Transverse colon (tissue), 4 donors: ENCODE results near the gene TGFBR3L.

ENCODE experiments used
- CTCF ChIP-seq, 5 experiments: fragments of 200-600 bp in 3 of 5; fragments of 450-650 bp in 2 of 5; sonication (generic) in 3 of 5; IDR thresholded peaks; 1 replicate in 2 of 5; 2 replicates in 3 of 5; pipeline ENCODE4 v1.5.1; 2016 to 2017; ENCODE audit warnings: antibody characterized with exemption in 5 of 5, inconsistent platforms in 3 of 5, mild to moderate bottlenecking in 2 of 5, moderate library complexity in 1 of 5
- POLR2A ChIP-seq: fragments of 450-650 bp; IDR thresholded peaks from one replicate; pipeline ENCODE4 v1.6.1; 2016; ENCODE audit warnings: antibody characterized with exemption, mild to moderate bottlenecking, moderate library complexity
- POLR2AphosphoS5 ChIP-seq, 3 donors: sonication (generic); formaldehyde crosslinking; IDR thresholded peaks; one replicate each; pipeline ENCODE4 v1.6.1; 2016; ENCODE audit warnings: antibody characterized with exemption in 3 of 3

DNA sequence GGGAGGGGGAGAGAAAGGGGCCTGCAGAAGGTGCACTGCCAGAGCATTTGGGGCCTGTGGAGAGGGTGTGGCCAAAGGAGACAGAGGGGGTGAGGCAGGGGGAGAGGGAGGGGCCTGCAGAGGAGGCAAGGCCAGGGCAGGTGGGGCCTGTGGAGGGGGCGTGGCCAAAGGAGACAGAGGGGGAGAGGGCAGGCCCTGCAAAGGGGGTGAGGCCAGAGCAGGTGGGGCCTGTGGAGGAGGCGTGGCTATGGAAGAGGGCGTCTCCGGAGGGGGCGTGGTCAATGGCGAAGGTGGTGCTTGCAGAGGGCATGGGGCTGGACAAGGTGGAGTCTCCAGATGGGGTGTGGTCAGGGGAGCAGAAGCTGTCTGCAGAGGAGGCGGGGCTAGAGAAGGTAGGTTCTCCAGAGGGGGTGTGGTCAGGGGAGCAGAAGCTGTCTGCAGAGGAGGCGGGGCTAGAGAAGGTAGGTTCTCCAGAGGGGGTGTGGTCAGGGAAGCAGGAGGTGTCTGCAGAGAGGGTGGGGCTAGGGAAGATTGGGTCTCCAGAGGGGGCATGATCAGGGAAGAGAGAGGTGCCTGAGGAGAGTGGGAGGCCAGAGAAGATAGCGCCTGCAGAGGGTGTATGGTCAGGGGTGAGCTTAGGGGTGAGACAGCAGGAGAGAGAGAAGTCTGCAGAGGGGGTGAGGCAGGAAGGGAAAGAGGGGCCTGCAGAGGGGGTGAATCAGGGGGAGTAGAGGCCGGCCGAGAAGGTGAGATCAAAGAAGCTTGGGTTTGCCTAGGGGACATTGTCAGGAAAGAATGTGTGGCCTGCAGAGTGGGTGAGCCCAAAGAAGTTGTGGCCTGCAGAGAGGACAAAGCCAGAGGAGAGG, 43.8 kb upstream of the TGFBR3L start:
- TF ChIP-seq CTCF (IDR thresholded peaks at IDR 0.05) (no peak), POLR2AphosphoS5 (IDR thresholded peaks at IDR 0.05) (no peak), POLR2A (no peak)
